Upper lobe of right lung (tissue), 1 donor: ENCODE results near the gene GAPVD1. TPM values are rescaled to one million over a fixed set of nuclear protein-coding genes. Genes with fewer than 3 reads are reported as not detected.
A peak's percentile ranks its signal among the peaks of the same experiment; 100 is the strongest.

Experiments used
- ATAC-seq: fragments of 200-7000 bp; cut with Tn5 transposase; one replicate; pipeline ENCODE4 v1.9.1; 2020; ENCODE audit warnings: mild to moderate bottlenecking, moderate library complexity
- DNase-seq: peaks from one replicate; pipeline ENCODE4 v3.0.0-alpha.2; 2020
- H3K27ac ChIP-seq: fragments of 200-600 bp; one replicate; pipeline ENCODE4 v1.8.0; 2022
- H3K27me3 ChIP-seq: fragments of 200-600 bp; one replicate; pipeline ENCODE4 v1.8.0; 2022; ENCODE audit warnings: mild to moderate bottlenecking
- H3K36me3 ChIP-seq: fragments of 200-600 bp; one replicate; pipeline ENCODE4 v1.8.0; 2022
- H3K4me1 ChIP-seq: fragments of 200-600 bp; one replicate; pipeline ENCODE4 v1.8.0; 2022
- H3K4me3 ChIP-seq: fragments of 200-600 bp; one replicate; pipeline ENCODE4 v1.8.0; 2022; ENCODE audit warnings: mild to moderate bottlenecking
- H3K9me3 ChIP-seq: fragments of 200-600 bp; one replicate; pipeline ENCODE4 v1.8.0; 2022
- intact Hi-C: fragments of 100-400 bp; cut with DNase I; formaldehyde crosslinking; loops from one replicate; pipeline ENCODE4 v1.11.0; 2022
- total RNA-seq: library from RNA; stranded (reverse); fragmentation: NEBNext Ultra II Directional; extraction: Animal tissue kit (Norgen Biotek cat#: 25700); gene quantifications from one replicate; pipeline ENCODE4 v1.2.1, GENCODE V29; 2021
- TF ChIP-seq, protein P1 (sequence below): fragments of 200-600 bp; IDR thresholded peaks from one replicate; pipeline ENCODE4 v1.8.0; 2022; ENCODE audit warnings: antibody characterized with exemption
- donor health status: DM: no; HTN: yes; CAD: no; lungs with severe emphysema.

The GAPVD1 gene
- total RNA-seq, 1 donor from 2014 or later = 68.9 TPM

DNA sequence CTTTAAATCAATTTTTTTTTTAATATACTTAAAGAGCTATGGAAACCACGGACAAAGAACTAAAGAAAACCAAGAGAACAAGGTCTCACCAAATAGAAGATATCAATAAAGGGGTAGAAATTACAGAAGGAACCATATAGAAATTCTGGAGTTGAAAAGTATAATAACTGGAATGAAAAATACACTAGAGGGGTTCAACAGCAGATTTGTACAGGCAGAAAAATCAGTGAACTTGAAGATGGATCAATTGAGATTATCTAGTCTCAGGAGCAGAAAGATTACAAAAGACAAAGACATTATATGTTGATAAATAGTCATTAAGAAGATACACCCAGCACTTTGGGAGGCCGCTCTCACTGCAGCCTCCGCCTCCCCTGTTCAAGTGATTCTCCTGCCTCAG is 56.1 kb downstream of the GAPVD1 start:
- DNase-seq (no peak), ATAC-seq (no peak)
- TF ChIP-seq, protein P1, sequence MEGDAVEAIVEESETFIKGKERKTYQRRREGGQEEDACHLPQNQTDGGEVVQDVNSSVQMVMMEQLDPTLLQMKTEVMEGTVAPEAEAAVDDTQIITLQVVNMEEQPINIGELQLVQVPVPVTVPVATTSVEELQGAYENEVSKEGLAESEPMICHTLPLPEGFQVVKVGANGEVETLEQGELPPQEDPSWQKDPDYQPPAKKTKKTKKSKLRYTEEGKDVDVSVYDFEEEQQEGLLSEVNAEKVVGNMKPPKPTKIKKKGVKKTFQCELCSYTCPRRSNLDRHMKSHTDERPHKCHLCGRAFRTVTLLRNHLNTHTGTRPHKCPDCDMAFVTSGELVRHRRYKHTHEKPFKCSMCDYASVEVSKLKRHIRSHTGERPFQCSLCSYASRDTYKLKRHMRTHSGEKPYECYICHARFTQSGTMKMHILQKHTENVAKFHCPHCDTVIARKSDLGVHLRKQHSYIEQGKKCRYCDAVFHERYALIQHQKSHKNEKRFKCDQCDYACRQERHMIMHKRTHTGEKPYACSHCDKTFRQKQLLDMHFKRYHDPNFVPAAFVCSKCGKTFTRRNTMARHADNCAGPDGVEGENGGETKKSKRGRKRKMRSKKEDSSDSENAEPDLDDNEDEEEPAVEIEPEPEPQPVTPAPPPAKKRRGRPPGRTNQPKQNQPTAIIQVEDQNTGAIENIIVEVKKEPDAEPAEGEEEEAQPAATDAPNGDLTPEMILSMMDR = no peak
- intact Hi-C loops = no loop called here
- no peaks in the 10 kb centered on the region for H3K4me1 ChIP-seq
- H3K4me3 ChIP-seq = no peak overlapping the region
- H3K27ac ChIP-seq = no peak overlapping the region
- H3K9me3 ChIP-seq = no peaks in the 10 kb centered on the region
- H3K27me3 ChIP-seq = no peaks in the 10 kb centered on the region
- peaks cover 68% of the 10 kb centered on the region for H3K36me3 ChIP-seq

DNA sequence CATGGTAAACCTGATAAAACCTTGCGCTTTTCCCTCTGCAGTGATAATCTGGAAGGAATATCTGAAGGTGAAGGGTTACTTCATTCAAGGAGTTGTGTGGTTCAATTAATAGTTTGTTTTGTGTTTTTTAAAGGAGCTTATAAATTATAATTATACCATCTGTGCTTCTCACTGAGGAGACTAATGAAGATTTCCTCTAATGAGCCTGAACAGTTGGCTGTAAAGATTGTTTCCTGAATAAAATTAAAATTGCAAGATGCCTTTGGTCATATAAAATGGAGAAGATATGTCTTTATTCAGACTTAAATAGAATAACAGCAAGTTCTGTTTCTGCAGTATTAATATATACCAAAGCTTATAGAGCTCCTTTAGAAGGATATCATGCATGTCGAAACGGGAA is 59.9 kb downstream of the GAPVD1 start:
- no peak for ATAC-seq
- DNase-seq = no peak
- peaks cover 4% of the 10 kb centered on the region for H3K4me1 ChIP-seq
- intact Hi-C loops = no loop called here
- no peak overlapping the region for H3K27ac ChIP-seq
- H3K9me3 ChIP-seq = no peaks in the 10 kb centered on the region
- TF ChIP-seq, protein P1 = no peak
- no peak overlapping the region for H3K4me3 ChIP-seq
- no peaks in the 10 kb centered on the region for H3K27me3 ChIP-seq
- H3K36me3 ChIP-seq = peaks cover 63% of the 10 kb centered on the region

DNA sequence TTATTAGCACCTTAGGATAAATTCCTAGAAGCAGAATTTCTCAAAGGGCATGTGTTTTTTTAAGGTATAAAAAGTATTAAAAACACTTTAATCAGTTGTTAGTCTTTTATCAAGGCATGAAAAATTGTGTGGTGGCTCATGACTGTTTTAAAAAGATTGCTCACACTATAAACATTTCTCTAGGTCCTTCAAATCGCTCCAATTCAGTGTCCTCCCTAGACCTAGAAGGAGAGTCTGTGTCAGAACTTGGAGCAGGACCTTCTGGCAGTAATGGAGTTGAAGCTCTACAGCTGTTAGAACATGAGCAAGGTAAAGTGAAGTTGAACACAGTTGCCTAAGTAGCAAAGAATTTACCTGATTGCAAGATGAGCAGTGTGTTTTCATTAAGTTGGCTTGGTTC is 62.0 kb downstream of the GAPVD1 start:
- H3K4me3 ChIP-seq = no peak overlapping the region
- no peaks in the 10 kb centered on the region for H3K9me3 ChIP-seq
- no peak overlapping the region for H3K27ac ChIP-seq
- peaks cover 65% of the 10 kb centered on the region for H3K36me3 ChIP-seq
- peaks cover 4% of the 10 kb centered on the region for H3K4me1 ChIP-seq
- intact Hi-C loops = no loop called here
- TF ChIP-seq, protein P1 = no peak
- no peaks in the 10 kb centered on the region for H3K27me3 ChIP-seq
- no peak for DNase-seq
- no peak for ATAC-seq

DNA sequence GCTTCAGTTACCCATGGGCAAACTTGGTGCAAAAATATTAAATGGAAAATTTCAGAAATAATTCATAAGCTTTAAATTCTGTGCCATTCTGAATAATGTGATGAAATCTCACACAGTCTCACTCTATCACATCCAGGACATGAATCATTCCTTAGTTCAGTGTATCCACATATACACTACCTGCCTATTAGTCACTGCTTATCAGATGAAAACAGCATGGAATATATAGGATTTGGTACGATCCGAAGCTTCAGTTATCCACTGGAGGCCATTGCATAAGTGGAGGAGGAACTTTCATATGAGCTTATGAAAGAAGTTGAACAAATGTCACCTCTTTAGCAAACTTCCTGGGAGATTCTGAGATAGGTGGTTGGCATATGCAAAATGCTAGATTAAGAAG is 64.2 kb downstream of the GAPVD1 start:
- TF ChIP-seq, protein P1 = no peak
- Histone ChIP-seq H3K9me3 (no peaks in the 10 kb centered on the region), H3K27me3 (no peaks in the 10 kb centered on the region), H3K36me3 (peaks cover 66% of the 10 kb centered on the region), H3K4me1 (peaks cover 14% of the 10 kb centered on the region), H3K27ac (no peak overlapping the region), H3K4me3 (no peak overlapping the region)
- no peak for DNase-seq
- intact Hi-C loops = no loop called here
- no peak for ATAC-seq

DNA sequence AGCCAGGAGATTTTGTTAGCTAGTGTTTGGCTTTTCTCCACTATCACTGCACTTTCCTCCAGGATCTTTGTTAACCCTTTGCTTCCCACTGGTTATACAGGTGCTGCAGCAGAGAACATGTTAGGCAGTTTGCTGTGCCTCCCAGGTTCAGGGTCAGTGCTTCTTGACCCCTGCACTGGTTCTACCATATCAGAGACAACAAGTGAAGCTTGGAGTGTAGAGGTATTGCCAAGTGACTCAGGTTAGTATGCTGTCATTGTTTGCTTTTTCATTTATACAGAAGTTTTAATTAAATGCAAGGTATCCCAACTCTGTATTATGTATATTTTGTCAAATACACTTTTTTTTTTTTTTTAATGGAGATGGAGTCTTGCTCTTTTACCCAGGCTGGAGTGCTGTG is 68.4 kb downstream of the GAPVD1 start:
- ATAC-seq = peak; percentile 39
- peak overlapping the region; percentile 27 for H3K27ac ChIP-seq

More for the DNA sequence above, 68.4 kb downstream of the GAPVD1 start:
- intact Hi-C loops = no loop called here
- Histone ChIP-seq H3K4me3 (no peak overlapping the region), H3K27me3 (no peaks in the 10 kb centered on the region), H3K9me3 (no peaks in the 10 kb centered on the region), H3K4me1 (peaks cover 14% of the 10 kb centered on the region), H3K36me3 (peaks cover 72% of the 10 kb centered on the region)
- DNase-seq = no peak
- TF ChIP-seq, protein P1 = no peak
